Tibial nerve (tissue), 4 donors: ENCODE results near the gene VWA8. TPM values are rescaled to one million over a fixed set of nuclear protein-coding genes. Genes with fewer than 3 reads are reported as not detected.

Experiments
- DNase-seq, 2 donors: peaks; one replicate each; pipeline ENCODE4 v3.0.0-alpha.2; 2019; ENCODE audit warnings: low spot score in 2 of 2
- H3K27ac ChIP-seq, 4 donors: fragments of 200-600 bp; sonication (generic) in 3 of 4; one replicate each; pipeline ENCODE4 v1.5.1; 2017 to 2019; ENCODE audit warnings: mild to moderate bottlenecking in 1 of 4
- H3K27me3 ChIP-seq, 2 donors: fragments of 200-600 bp; sonication (generic) in 1 of 2; one replicate each; pipeline versions ENCODE4 v1.5.1 to v1.6.0; 2017 to 2019
- H3K36me3 ChIP-seq, 3 donors: fragments of 200-600 bp; sonication (generic); one replicate each; pipeline ENCODE4 v1.5.1; 2018 to 2019
- H3K4me1 ChIP-seq, 4 donors: fragments of 200-600 bp; sonication (generic) in 3 of 4; one replicate each; pipeline ENCODE4 v1.5.1; 2017 to 2019
- H3K4me3 ChIP-seq, 4 donors: fragments of 200-600 bp; sonication (generic) in 3 of 4; one replicate each; pipeline ENCODE4 v1.5.1; 2017 to 2019; ENCODE audit warnings: mild to moderate bottlenecking in 1 of 4, moderate library complexity in 1 of 4
- H3K9me3 ChIP-seq, 4 donors: fragments of 200-600 bp; sonication (generic) in 3 of 4; one replicate each; pipeline ENCODE4 v1.5.1; 2017 to 2019
- EP300 ChIP-seq, 2 donors: sonication (generic); formaldehyde crosslinking; IDR thresholded peaks; one replicate each; pipeline ENCODE4 v1.6.1; 2017; ENCODE audit warnings: antibody characterized with exemption in 2 of 2, mild to moderate bottlenecking in 1 of 2
- POLR2A ChIP-seq, 2 donors: fragments of 450-650 bp; IDR thresholded peaks; one replicate each; pipeline ENCODE4 v1.6.1; 2017; ENCODE audit warnings: antibody characterized with exemption in 2 of 2, mild to moderate bottlenecking in 2 of 2, moderate library complexity in 2 of 2
- WGBS, 2 donors: methylation state at CpG; one replicate each; pipeline ENCODE4 v1.1.5; 2018; 5-methylcytosine and 5-hydroxymethylcytosine counted together
- total RNA-seq, 4 donors: library from RNA; depleted of rRNA; stranded (reverse); fragments of >200 nt; gene quantifications; one replicate each; pipeline ENCODE4 v1.1.0, GENCODE V29; 2016
- TF ChIP-seq, protein P1 (sequence below), 5 experiments: fragments of 200-600 bp in 3 of 5; fragments of 450-650 bp in 2 of 5; sonication (generic) in 3 of 5; IDR thresholded peaks; one replicate each; pipeline ENCODE4 v1.5.1; 2016 to 2019; ENCODE audit warnings: antibody characterized with exemption in 5 of 5, mild to moderate bottlenecking in 3 of 5, moderate library complexity in 2 of 5

Gene VWA8
- total RNA-seq, 4 donors from 2014 or later, result 20.8 to 36.9 (median 22.4) TPM

DNA sequence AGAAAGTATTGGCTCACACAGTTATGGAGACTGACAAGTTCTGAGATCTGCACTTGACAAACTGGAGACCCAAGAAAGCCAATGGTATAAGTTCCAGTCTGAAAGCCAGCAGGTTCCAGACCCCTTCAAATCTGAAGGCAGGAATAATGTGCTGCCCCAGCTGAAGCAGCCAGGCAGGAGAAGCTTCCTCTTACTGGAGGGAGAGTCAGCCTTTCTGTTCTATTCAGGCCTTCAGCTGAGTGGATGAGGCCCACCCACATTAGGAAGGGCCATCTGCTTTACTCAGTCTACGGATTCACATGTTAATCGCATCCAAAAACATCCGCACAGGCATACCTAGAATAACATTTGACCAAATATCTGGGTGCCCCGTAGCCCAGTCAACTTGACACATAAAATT is 8.2 kb upstream of the VWA8 start:
- H3K4me3 ChIP-seq, result no peak overlapping the region
- no peak for DNase-seq
- no peak for TF ChIP-seq EP300 (IDR thresholded peaks at IDR 0.05)
- H3K36me3 ChIP-seq, result no peaks in the 10 kb centered on the region
- H3K9me3 ChIP-seq, result no peaks in the 10 kb centered on the region
- 83 to 96% methylated on average over 4 of the region's 4 CpGs for WGBS, 2 donors
- H3K4me1 ChIP-seq, result no peaks in the 10 kb centered on the region
- H3K27me3 ChIP-seq, result no peaks in the 10 kb centered on the region
- H3K27ac ChIP-seq, result no peak overlapping the region

DNA sequence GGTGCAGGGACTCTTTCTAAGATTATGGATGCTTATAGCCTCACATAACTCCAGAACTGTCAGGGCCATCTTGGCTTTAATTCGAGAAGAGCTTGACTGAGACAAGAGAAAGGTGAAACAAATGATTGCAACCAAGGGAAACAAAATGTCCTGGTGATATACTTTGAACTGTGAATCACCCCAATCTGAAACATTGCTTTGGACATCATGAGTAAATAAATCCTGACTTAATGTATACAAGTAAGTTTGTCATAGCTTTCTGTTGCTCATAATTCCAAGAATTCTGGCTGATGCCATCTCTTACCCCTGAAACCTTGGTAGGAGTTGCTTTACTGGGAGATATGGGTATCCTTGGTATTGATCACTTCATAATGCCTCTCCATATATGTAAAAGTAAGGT is 5.8 kb upstream of the VWA8 start:
- Histone ChIP-seq H3K9me3 (no peaks in the 10 kb centered on the region), H3K4me3 (no peak overlapping the region), H3K27me3 (no peaks in the 10 kb centered on the region), H3K36me3 (no peaks in the 10 kb centered on the region), H3K27ac (no peak overlapping the region), H3K4me1 (peaks cover 0 to 1% (median 0%) of the 10 kb centered on the region in 4 donors)
- 87 to 89% methylated on average over 1 of the region's 1 CpG for WGBS, 2 donors
- no peak for DNase-seq
- TF ChIP-seq EP300 (IDR thresholded peaks at IDR 0.05) (no peak), POLR2A (IDR thresholded peaks at IDR 0.05) (no peak)
- TF ChIP-seq, protein P1, sequence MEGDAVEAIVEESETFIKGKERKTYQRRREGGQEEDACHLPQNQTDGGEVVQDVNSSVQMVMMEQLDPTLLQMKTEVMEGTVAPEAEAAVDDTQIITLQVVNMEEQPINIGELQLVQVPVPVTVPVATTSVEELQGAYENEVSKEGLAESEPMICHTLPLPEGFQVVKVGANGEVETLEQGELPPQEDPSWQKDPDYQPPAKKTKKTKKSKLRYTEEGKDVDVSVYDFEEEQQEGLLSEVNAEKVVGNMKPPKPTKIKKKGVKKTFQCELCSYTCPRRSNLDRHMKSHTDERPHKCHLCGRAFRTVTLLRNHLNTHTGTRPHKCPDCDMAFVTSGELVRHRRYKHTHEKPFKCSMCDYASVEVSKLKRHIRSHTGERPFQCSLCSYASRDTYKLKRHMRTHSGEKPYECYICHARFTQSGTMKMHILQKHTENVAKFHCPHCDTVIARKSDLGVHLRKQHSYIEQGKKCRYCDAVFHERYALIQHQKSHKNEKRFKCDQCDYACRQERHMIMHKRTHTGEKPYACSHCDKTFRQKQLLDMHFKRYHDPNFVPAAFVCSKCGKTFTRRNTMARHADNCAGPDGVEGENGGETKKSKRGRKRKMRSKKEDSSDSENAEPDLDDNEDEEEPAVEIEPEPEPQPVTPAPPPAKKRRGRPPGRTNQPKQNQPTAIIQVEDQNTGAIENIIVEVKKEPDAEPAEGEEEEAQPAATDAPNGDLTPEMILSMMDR (IDR thresholded peaks at IDR 0.05), result no peak

DNA sequence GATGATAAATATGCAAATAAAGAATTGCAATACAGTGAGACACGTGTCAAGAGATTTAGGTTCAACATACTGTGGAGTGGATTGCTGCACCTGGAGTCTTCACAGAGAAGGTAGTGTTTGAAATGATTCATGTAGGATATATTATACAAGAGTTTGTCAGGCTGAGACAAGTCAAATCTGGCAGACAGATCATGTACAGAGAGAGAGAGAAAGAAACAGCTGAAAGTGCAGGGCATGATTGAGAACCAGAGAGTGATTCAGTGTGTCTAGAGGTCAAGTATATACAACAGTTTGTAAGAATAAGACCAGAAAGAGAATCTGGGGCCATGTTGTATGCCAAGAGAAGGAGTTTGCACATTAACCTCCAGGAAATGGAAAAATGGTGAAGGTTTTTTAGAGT is 2.1 kb upstream of the VWA8 start:
- peaks cover 0 to 25% (median 2%) of the 10 kb centered on the region in 4 donors for H3K4me1 ChIP-seq
- WGBS, 2 donors, result 88 to 94% methylated on average over 1 of the region's 1 CpG
- TF ChIP-seq POLR2A (IDR thresholded peaks at IDR 0.05) (no peak), EP300 (IDR thresholded peaks at IDR 0.05) (no peak)
- TF ChIP-seq, protein P1 (IDR thresholded peaks at IDR 0.05), result no peak
- DNase-seq, result no peak
- no peak overlapping the region for H3K4me3 ChIP-seq
- no peaks in the 10 kb centered on the region for H3K36me3 ChIP-seq
- no peak overlapping the region for H3K27ac ChIP-seq
- no peaks in the 10 kb centered on the region for H3K9me3 ChIP-seq
- H3K27me3 ChIP-seq, result no peaks in the 10 kb centered on the region

DNA sequence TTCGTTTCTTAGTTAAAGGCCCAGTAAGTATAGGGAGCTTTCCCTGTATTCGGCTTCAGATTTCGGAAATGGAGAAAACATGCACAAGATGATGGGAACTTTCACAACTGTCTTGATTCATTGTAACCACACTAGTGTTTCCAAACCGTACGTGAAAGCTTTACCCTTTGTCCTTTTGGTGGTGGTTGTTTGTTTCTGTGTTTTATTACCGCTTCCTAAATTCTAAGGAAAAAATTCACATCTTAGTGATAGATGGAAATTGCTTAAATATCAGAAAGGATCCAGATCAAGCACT is 504 bp upstream of the VWA8 start:
- H3K4me1 ChIP-seq, result peaks cover 0 to 25% (median 2%) of the 10 kb centered on the region in 4 donors
- TF ChIP-seq POLR2A (IDR thresholded peaks at IDR 0.05), result no peak
- no peaks in the 10 kb centered on the region for H3K27me3 ChIP-seq
- peak overlapping the region; percentile 51 to 100 (median 80) for H3K4me3 ChIP-seq
- H3K27ac ChIP-seq, result peak overlapping the region; percentile 34 to 89 (median 86)
- WGBS, 2 donors, result 22 to 32% methylated on average over 6 of the region's 6 CpGs
- no peak for DNase-seq
- H3K9me3 ChIP-seq, result no peaks in the 10 kb centered on the region
- H3K36me3 ChIP-seq, result no peaks in the 10 kb centered on the region

DNA sequence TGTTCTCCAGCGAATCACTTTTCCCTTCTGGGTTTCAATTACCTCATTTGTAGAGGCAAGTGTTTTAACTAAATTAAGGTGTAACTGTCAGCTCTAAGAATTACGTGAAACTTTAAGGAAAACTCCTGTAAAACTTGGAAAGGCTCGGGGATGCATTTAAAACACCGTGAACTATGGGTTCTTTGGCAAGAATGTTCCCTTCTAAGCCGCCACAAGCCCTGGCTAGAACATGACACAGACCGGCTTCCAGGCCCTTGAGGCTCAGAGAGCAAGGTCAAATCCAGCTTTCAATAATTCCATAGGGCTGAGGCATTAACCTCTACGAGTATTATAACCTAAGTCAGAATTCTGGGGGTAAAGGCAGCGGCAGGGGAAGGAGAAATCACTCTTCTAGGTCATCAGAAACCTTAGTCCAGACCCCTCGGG is 685 bp downstream of the VWA8 start:
- Histone ChIP-seq H3K4me3 (peak overlapping the region; percentile 51 to 100 (median 80)), H3K27me3 (no peaks in the 10 kb centered on the region), H3K9me3 (no peaks in the 10 kb centered on the region), H3K36me3 (no peaks in the 10 kb centered on the region), H3K4me1 (peaks cover 0 to 25% (median 2%) of the 10 kb centered on the region in 4 donors), H3K27ac (peak overlapping the region; percentile 34 to 89 (median 86))
- no peak for TF ChIP-seq EP300 (IDR thresholded peaks at IDR 0.05)
- TF ChIP-seq, protein P1 (IDR thresholded peaks at IDR 0.05), result no peak
- TF ChIP-seq POLR2A (IDR thresholded peaks at IDR 0.05), result no peak
- WGBS, 2 donors, result 6 to 11% methylated on average over 9 of the region's 9 CpGs
- DNase-seq, result no peak

DNA sequence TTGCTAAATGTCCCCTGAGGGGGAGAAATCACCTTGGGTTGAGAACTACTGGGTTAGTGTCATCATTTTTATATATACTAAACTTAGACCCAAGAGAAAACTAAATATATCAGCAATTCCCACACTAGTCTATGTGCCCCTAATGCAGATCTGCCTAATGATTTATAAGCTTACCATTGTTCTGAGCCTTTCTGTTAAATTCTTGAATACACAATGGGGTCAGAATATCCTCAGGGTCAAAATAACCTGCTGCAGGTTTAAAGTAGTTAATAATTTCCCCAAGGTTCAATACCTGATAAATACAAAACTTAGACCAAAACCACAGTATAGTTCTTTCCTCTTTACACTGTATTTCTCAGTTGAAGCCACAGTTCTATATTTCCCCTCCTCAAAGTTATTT is 4.6 kb downstream of the VWA8 start:
- no peak for TF ChIP-seq EP300 (IDR thresholded peaks at IDR 0.05)
- no peak for TF ChIP-seq POLR2A (IDR thresholded peaks at IDR 0.05)
- TF ChIP-seq, protein P1 (IDR thresholded peaks at IDR 0.05), result no peak
- H3K4me1 ChIP-seq, result peaks cover 0 to 20% (median 2%) of the 10 kb centered on the region in 4 donors
- no peak for DNase-seq
- H3K36me3 ChIP-seq, result no peaks in the 10 kb centered on the region
- no peaks in the 10 kb centered on the region for H3K27me3 ChIP-seq
- no peak overlapping the region for H3K27ac ChIP-seq
- H3K4me3 ChIP-seq, result no peak overlapping the region
- H3K9me3 ChIP-seq, result no peaks in the 10 kb centered on the region
